GM10266 (cell line): ENCODE results near the gene CMTM5.
"Not testable (repeated sequence)": the region's sequence is repeated elsewhere in the genome, so short reads cannot be mapped to it uniquely, and the experiment has no call there.

Experiments used
- DNase-seq: peaks from one replicate; pipeline ENCODE4 v3.0.0; 2012; ENCODE audit errors: extremely low spot score
- TF ChIP-seq, protein P1 (sequence below): IDR thresholded peaks from 2 replicates; pipeline ENCODE4 v1.5.1; 2012; ENCODE audit warnings: mild to moderate bottlenecking, low read depth; ENCODE audit not compliant: control insufficient read depth, insufficient read depth; ENCODE audit errors: missing control alignments

Gene CMTM5

GRCh38 chr14:23418021-23418420 lies 41.2 kb downstream of the CMTM5 start:
- TF ChIP-seq, protein P1, sequence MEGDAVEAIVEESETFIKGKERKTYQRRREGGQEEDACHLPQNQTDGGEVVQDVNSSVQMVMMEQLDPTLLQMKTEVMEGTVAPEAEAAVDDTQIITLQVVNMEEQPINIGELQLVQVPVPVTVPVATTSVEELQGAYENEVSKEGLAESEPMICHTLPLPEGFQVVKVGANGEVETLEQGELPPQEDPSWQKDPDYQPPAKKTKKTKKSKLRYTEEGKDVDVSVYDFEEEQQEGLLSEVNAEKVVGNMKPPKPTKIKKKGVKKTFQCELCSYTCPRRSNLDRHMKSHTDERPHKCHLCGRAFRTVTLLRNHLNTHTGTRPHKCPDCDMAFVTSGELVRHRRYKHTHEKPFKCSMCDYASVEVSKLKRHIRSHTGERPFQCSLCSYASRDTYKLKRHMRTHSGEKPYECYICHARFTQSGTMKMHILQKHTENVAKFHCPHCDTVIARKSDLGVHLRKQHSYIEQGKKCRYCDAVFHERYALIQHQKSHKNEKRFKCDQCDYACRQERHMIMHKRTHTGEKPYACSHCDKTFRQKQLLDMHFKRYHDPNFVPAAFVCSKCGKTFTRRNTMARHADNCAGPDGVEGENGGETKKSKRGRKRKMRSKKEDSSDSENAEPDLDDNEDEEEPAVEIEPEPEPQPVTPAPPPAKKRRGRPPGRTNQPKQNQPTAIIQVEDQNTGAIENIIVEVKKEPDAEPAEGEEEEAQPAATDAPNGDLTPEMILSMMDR: no peak
- no peak for DNase-seq

- DNase-seq: not testable (repeated sequence)
These were observed 42.8 kb downstream of the CMTM5 start for GRCh38 chr14:23419646-23420045.

DNA sequence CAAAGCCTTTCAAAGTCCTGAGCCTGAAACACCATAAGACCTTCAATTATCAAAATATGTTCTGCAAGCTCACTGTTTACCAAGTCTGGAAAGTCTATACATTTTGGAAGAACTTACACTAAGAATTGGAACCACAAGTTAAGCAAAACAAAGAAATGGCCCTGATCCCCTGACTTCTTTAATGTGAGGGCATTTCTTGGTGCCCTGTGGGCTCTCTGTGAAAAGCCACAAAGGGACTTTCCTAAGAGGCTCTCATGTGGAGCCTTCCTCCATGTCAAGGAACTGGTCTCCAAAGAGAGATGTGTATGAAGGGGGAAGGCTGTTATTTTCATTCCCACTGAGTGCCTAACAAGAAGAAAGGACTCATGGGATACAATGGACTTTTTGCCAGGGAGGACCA lies 44.7 kb downstream of the CMTM5 start:
- no peak for DNase-seq
- TF ChIP-seq, protein P1: no peak

DNA sequence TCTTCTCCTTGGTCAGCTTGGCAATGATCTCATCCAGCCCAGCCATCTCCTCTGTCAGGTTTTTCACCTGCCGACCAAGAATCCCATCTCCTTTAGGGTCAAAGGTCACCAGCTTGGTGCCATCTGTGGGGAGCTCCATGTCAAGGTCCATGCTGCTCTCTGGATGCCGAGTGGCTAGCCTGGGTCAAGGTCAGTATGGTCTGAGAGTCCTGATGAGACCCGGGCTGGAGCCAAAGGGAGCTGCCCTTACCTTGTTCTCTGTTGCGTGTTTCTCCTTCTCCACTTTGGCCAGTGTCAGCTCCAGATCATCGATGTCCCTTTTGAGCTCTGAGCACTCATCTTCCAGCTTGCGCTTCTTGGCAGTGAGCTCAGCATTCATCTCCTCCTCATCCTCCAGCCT lies 46.8 kb downstream of the CMTM5 start:
- TF ChIP-seq, protein P1: no peak
- DNase-seq: no peak

GRCh38 chr14:23425169-23425568 lies 48.3 kb downstream of the CMTM5 start:
- DNase-seq: no peak
- TF ChIP-seq, protein P1: no peak

GRCh38 chr14:23425798-23426197 lies 49.0 kb downstream of the CMTM5 start:
- not testable (repeated sequence) for DNase-seq

- DNase-seq: no peak
- TF ChIP-seq, protein P1: no peak
These were observed 52.0 kb downstream of the CMTM5 start for GRCh38 chr14:23428686-23429495.
